GM12878 (cell line): Measurements from ENCODE around the gene CCDC85A. TPM values are rescaled to one million over a fixed set of nuclear protein-coding genes. Genes with fewer than 3 reads are reported as not detected.

Source experiments
- CBX5 ChIP-seq: sonication (generic); IDR thresholded peaks from 2 replicates; pipeline ENCODE4 v1.6.1; 2016; ENCODE audit warnings: low read depth, moderate library complexity, mild to moderate bottlenecking, inconsistent platforms
- HCFC1 ChIP-seq: fragments of 150-350 bp; IDR thresholded peaks from 2 replicates; pipeline ENCODE4 v1.6.1; 2014; ENCODE audit warnings: low read length
- HDGF ChIP-seq: fragments of 450-650 bp; IDR thresholded peaks from 2 replicates; pipeline ENCODE4 v1.6.1; 2016; ENCODE audit warnings: antibody characterized with exemption
- HSF1 ChIP-seq: fragments of 150-350 bp; IDR thresholded peaks from 2 replicates; pipeline ENCODE4 v1.6.1; 2014; ENCODE audit warnings: mild to moderate bottlenecking, low read depth, low read length
- IKZF2 ChIP-seq, 2 experiments: fragments of 450-650 bp; IDR thresholded peaks; 2 replicates each; pipeline ENCODE4 v1.6.1; 2017; ENCODE audit warnings: mild to moderate bottlenecking in 2 of 2, moderate library complexity in 2 of 2
- LARP7 ChIP-seq: fragments of 450-650 bp; IDR thresholded peaks from 2 replicates; pipeline ENCODE4 v1.6.1; 2017; ENCODE audit warnings: mild to moderate bottlenecking
- NFIC ChIP-seq: IDR thresholded peaks from 2 replicates; pipeline ENCODE4 v1.6.1; 2012; ENCODE audit warnings: low read depth, mild to moderate bottlenecking, inconsistent platforms, low read length, moderate library complexity
- NFYB ChIP-seq: IDR thresholded peaks from 2 replicates; pipeline ENCODE4 v1.6.1; 2011; ENCODE audit warnings: low read depth, mild to moderate bottlenecking, low read length, improper control_type of control experiment, moderate library complexity; ENCODE audit not compliant: insufficient read depth
- PAX5 ChIP-seq: IDR thresholded peaks from 2 replicates; pipeline ENCODE4 v1.6.1; 2011; ENCODE audit warnings: low read depth, low read length, borderline replicate concordance
- PKNOX1 ChIP-seq: fragments of 450-650 bp; IDR thresholded peaks from 2 replicates; pipeline ENCODE4 v1.6.1; 2016; ENCODE audit warnings: mild to moderate bottlenecking
- POLR2AphosphoS2 ChIP-seq: IDR thresholded peaks from 2 replicates; pipeline ENCODE4 v1.6.1; 2011; ENCODE audit warnings: low read depth, mild to moderate bottlenecking, low read length, improper control_type of control experiment, moderate library complexity
- POU2F2 ChIP-seq: IDR thresholded peaks from 3 replicates; pipeline ENCODE4 v1.6.1; 2011; ENCODE audit warnings: low read depth, mild to moderate bottlenecking, low read length, borderline replicate concordance
- SREBF2 ChIP-seq: IDR thresholded peaks from 2 replicates; pipeline ENCODE4 v1.6.1; 2012; ENCODE audit warnings: mild to moderate bottlenecking, low read length
- ZNF217 ChIP-seq: fragments of 450-650 bp; IDR thresholded peaks from 2 replicates; pipeline ENCODE4 v1.6.1; 2017; ENCODE audit warnings: antibody characterized with exemption, mild to moderate bottlenecking
- polyA plus RNA-seq, 11 experiments: library from polyadenylated mRNA; depleted of rRNA in 4 of 11; unstranded in 6 of 11; stranded (reverse) in 5 of 11; fragments of >200 nt; fragmentation: Nextera tagmentation in 4 of 11; fragmentation: Illumina TruSeq in 1 of 11; extraction: Ambion mirVana in 4 of 11; extraction: Trizol in 1 of 11; gene quantifications; 1 replicate in 1 of 11; 2 replicates in 10 of 11; pipeline versions ENCODE4 v1.2.1 to v1.2.3, GENCODE V29; 2011 to 2016; ENCODE audit warnings: inconsistent platforms in 2 of 11, missing spikeins in 2 of 11, low read depth in 1 of 11
- total RNA-seq, 4 experiments: library from RNA; depleted of rRNA in 3 of 4; stranded (reverse); fragments of >200 nt in 3 of 4; fragmentation: Illumina TruSeq in 1 of 4; extraction: Trizol in 1 of 4; gene quantifications; 2 replicates each; pipeline versions ENCODE4 v1.2.1 to v1.2.3, GENCODE V29; 2013 to 2021
- TF ChIP-seq, protein P1 (sequence below): fragments of 450-650 bp; IDR thresholded peaks from 2 replicates; pipeline ENCODE4 v1.6.1; 2017; ENCODE audit warnings: mild to moderate bottlenecking, moderate library complexity
- TF ChIP-seq, protein P2 (sequence below): IDR thresholded peaks from 2 replicates; pipeline ENCODE4 v1.6.1; 2011; ENCODE audit warnings: mild to moderate bottlenecking, low read depth, low read length, moderate library complexity; ENCODE audit not compliant: insufficient replicate concordance
- TF ChIP-seq, protein P3 (sequence below): fragments of 450-650 bp; conservative IDR thresholded peaks from 2 replicates; pipeline ENCODE4 v1.6.1; 2017; ENCODE audit warnings: mild to moderate bottlenecking, moderate library complexity
- TF ChIP-seq, protein P4 (sequence below): fragments of 150-350 bp; IDR thresholded peaks from 2 replicates; pipeline ENCODE4 v1.6.1; 2016; ENCODE audit warnings: low read depth, low read length

Gene CCDC85A
- total and polyA plus RNA-seq, 10 of the 15 experiments (the other 5 are each of a cell fraction or from before 2014, with no cell fraction given): 0.02 to 0.57 (median 0.04) TPM; not detected in 7

- TF ChIP-seq PKNOX1: no peak
- TF ChIP-seq, protein P1, sequence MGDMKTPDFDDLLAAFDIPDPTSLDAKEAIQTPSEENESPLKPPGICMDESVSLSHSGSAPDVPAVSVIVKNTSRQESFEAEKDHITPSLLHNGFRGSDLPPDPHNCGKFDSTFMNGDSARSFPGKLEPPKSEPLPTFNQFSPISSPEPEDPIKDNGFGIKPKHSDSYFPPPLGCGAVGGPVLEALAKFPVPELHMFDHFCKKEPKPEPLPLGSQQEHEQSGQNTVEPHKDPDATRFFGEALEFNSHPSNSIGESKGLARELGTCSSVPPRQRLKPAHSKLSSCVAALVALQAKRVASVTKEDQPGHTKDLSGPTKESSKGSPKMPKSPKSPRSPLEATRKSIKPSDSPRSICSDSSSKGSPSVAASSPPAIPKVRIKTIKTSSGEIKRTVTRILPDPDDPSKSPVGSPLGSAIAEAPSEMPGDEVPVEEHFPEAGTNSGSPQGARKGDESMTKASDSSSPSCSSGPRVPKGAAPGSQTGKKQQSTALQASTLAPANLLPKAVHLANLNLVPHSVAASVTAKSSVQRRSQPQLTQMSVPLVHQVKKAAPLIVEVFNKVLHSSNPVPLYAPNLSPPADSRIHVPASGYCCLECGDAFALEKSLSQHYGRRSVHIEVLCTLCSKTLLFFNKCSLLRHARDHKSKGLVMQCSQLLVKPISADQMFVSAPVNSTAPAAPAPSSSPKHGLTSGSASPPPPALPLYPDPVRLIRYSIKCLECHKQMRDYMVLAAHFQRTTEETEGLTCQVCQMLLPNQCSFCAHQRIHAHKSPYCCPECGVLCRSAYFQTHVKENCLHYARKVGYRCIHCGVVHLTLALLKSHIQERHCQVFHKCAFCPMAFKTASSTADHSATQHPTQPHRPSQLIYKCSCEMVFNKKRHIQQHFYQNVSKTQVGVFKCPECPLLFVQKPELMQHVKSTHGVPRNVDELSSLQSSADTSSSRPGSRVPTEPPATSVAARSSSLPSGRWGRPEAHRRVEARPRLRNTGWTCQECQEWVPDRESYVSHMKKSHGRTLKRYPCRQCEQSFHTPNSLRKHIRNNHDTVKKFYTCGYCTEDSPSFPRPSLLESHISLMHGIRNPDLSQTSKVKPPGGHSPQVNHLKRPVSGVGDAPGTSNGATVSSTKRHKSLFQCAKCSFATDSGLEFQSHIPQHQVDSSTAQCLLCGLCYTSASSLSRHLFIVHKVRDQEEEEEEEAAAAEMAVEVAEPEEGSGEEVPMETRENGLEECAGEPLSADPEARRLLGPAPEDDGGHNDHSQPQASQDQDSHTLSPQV: no peak
- TF ChIP-seq, protein P2, sequence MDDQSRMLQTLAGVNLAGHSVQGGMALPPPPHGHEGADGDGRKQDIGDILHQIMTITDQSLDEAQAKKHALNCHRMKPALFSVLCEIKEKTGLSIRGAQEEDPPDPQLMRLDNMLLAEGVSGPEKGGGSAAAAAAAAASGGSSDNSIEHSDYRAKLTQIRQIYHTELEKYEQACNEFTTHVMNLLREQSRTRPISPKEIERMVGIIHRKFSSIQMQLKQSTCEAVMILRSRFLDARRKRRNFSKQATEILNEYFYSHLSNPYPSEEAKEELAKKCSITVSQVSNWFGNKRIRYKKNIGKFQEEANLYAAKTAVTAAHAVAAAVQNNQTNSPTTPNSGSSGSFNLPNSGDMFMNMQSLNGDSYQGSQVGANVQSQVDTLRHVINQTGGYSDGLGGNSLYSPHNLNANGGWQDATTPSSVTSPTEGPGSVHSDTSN: no peak
- no peak for TF ChIP-seq LARP7
- no peak for TF ChIP-seq NFIC
- TF ChIP-seq HCFC1: no peak
- TF ChIP-seq IKZF2 (IDR thresholded peaks at IDR 0.05): peak; percentile 40 to 52; a peak in 2 of 4 replicates
- no peak for TF ChIP-seq POLR2AphosphoS2
- TF ChIP-seq CBX5: no peak
- TF ChIP-seq NFYB: no peak
- TF ChIP-seq, protein P3, sequence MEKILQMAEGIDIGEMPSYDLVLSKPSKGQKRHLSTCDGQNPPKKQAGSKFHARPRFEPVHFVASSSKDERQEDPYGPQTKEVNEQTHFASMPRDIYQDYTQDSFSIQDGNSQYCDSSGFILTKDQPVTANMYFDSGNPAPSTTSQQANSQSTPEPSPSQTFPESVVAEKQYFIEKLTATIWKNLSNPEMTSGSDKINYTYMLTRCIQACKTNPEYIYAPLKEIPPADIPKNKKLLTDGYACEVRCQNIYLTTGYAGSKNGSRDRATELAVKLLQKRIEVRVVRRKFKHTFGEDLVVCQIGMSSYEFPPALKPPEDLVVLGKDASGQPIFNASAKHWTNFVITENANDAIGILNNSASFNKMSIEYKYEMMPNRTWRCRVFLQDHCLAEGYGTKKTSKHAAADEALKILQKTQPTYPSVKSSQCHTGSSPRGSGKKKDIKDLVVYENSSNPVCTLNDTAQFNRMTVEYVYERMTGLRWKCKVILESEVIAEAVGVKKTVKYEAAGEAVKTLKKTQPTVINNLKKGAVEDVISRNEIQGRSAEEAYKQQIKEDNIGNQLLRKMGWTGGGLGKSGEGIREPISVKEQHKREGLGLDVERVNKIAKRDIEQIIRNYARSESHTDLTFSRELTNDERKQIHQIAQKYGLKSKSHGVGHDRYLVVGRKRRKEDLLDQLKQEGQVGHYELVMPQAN: no peak
- TF ChIP-seq ZNF217: no peak
- no peak for TF ChIP-seq HSF1
- TF ChIP-seq PAX5: no peak
- no peak for TF ChIP-seq POU2F2
- no peak for TF ChIP-seq SREBF2
- no peak for TF ChIP-seq HDGF
- TF ChIP-seq, protein P4, sequence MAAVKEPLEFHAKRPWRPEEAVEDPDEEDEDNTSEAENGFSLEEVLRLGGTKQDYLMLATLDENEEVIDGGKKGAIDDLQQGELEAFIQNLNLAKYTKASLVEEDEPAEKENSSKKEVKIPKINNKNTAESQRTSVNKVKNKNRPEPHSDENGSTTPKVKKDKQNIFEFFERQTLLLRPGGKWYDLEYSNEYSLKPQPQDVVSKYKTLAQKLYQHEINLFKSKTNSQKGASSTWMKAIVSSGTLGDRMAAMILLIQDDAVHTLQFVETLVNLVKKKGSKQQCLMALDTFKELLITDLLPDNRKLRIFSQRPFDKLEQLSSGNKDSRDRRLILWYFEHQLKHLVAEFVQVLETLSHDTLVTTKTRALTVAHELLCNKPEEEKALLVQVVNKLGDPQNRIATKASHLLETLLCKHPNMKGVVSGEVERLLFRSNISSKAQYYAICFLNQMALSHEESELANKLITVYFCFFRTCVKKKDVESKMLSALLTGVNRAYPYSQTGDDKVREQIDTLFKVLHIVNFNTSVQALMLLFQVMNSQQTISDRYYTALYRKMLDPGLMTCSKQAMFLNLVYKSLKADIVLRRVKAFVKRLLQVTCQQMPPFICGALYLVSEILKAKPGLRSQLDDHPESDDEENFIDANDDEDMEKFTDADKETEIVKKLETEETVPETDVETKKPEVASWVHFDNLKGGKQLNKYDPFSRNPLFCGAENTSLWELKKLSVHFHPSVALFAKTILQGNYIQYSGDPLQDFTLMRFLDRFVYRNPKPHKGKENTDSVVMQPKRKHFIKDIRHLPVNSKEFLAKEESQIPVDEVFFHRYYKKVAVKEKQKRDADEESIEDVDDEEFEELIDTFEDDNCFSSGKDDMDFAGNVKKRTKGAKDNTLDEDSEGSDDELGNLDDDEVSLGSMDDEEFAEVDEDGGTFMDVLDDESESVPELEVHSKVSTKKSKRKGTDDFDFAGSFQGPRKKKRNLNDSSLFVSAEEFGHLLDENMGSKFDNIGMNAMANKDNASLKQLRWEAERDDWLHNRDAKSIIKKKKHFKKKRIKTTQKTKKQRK: no peak
Observed at GRCh38 chr2:56197816-56198215, 14.0 kb downstream of the CCDC85A start (continued).
